Measurements from ENCODE around the gene TPP2. TPM values are rescaled to one million over a fixed set of nuclear protein-coding genes. Genes with fewer than 3 reads are reported as not detected.
A peak's percentile ranks its signal among the peaks of the same experiment; 100 is the strongest.

The TPP2 gene
- total RNA-seq, 4 donors from 2014 or later = 77.3 to 229 (median 99.1) TPM

DNA sequence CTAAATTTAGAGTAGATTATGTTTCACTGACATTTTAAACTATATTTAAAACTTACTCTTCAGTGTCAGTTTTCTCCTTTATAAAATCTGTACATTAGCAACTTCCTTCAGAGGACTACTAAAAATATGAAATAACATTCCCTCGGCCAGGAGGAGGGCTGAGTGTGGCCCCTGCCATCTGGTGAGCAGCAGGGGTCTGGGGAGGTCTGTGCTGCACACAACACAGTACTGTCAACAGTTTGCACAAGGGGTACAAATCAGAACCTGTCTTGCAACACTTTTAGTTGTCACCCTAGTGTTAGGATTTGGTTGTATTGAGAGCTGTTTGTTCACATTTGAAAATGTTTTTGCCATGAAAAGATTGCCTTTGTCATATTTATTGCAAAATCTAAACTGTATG is 48.9 kb downstream of the TPP2 start:
- Histone ChIP-seq H3K27me3 (no peaks in the 10 kb centered on the region), H3K36me3 (peaks cover 35% of the 10 kb centered on the region in 2 donors), H3K4me1 (peaks cover 9% of the 10 kb centered on the region in 2 donors), H3K27ac (no peak overlapping the region), H3K9me3 (no peaks in the 10 kb centered on the region), H3K4me3 (replicated peaks in 1 of 3) (no peak overlapping the region)
- TF ChIP-seq POLR2A (IDR thresholded peaks at IDR 0.05) = no peak
- TF ChIP-seq, protein P1, sequence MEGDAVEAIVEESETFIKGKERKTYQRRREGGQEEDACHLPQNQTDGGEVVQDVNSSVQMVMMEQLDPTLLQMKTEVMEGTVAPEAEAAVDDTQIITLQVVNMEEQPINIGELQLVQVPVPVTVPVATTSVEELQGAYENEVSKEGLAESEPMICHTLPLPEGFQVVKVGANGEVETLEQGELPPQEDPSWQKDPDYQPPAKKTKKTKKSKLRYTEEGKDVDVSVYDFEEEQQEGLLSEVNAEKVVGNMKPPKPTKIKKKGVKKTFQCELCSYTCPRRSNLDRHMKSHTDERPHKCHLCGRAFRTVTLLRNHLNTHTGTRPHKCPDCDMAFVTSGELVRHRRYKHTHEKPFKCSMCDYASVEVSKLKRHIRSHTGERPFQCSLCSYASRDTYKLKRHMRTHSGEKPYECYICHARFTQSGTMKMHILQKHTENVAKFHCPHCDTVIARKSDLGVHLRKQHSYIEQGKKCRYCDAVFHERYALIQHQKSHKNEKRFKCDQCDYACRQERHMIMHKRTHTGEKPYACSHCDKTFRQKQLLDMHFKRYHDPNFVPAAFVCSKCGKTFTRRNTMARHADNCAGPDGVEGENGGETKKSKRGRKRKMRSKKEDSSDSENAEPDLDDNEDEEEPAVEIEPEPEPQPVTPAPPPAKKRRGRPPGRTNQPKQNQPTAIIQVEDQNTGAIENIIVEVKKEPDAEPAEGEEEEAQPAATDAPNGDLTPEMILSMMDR (IDR thresholded peaks at IDR 0.05) = no peak
- intact Hi-C loops (cut with DNase I) = no loop called here
- no peak for DNase-seq
- 85% methylated on average over 1 of the region's 1 CpG for WGBS, 2 donors

DNA sequence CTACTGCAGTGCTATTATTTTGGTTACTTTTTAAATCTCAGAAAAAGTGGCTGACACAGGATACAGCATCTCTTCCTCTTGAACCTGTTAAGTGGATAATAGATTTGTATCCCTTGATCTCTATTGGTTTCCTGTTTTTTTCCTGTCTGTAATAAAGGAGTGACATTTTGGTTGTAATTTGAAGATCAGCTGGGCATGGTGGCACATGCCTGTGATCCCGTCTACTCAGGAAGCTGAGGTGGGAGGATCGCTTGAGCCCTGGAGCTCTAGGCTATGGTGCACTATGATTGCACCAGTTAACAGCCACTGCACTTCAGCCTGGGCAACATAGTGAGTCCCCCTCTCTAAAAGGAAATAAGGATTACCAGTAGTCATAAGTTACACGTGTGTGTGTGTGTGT is 51.3 kb downstream of the TPP2 start:
- H3K9me3 ChIP-seq = no peaks in the 10 kb centered on the region
- no peak overlapping the region for H3K27ac ChIP-seq
- no peaks in the 10 kb centered on the region for H3K27me3 ChIP-seq
- peaks cover 0 to 7% of the 10 kb centered on the region in 2 donors for H3K4me1 ChIP-seq
- WGBS, 2 donors = 70 to 89% methylated on average over 3 of the region's 3 CpGs
- DNase-seq = no peak
- H3K4me3 ChIP-seq (replicated peaks in 1 of 3) = no peak overlapping the region
- peaks cover 35% of the 10 kb centered on the region in 2 donors for H3K36me3 ChIP-seq
- TF ChIP-seq, protein P1 (IDR thresholded peaks at IDR 0.05) = no peak
- no peak for TF ChIP-seq POLR2A (IDR thresholded peaks at IDR 0.05)
- intact Hi-C loops (cut with DNase I) = no loop called here

DNA sequence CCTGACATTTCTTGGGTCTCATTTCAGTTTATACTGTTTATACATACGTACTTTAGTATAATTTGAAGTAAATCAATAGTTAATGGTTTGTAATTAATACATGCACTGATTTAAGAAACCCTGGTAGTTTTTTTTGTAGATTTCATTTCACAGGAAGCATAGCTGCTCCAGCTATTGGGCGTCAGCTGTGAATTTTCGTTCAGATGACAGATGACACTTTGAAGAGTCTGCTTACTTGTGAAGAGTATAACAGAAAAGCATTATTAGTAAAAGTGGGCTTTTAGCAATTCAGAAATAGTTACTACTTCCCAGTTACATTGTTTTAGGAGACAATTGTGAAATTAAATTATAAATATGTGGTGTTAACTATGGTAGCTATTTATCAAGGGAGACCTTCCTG is 53.7 kb downstream of the TPP2 start:
- Histone ChIP-seq H3K27me3 (no peaks in the 10 kb centered on the region), H3K27ac (no peak overlapping the region), H3K4me1 (peaks cover 0 to 7% of the 10 kb centered on the region in 2 donors), H3K36me3 (peaks cover 26 to 31% of the 10 kb centered on the region in 2 donors), H3K9me3 (no peaks in the 10 kb centered on the region), H3K4me3 (replicated peaks in 1 of 3) (no peak overlapping the region)
- TF ChIP-seq, protein P1 (IDR thresholded peaks at IDR 0.05) = no peak
- no peak for TF ChIP-seq POLR2A (IDR thresholded peaks at IDR 0.05)
- 95 to 96% methylated on average over 3 of the region's 3 CpGs for WGBS, 2 donors
- intact Hi-C loops (cut with DNase I) = no loop called here
- DNase-seq = no peak

DNA sequence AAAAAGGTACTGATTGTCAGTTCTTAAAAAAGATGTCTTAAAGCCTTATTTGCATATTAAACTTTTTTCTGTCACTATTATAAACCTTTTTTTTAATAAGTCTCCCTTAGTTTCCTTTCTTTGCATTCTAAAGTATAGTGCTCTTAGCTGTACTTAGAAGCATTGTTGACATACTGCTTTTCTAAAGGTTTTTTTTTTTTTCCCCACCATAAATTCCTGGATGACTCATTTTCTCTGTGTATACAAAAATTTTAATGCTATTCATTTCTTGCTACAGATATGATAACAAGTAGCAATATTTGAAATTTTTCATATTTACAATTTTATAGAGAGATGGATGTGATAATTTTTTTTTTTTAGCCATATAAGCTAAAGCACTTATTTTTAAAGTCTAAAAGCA is 54.6 kb downstream of the TPP2 start:
- Histone ChIP-seq H3K27me3 (no peaks in the 10 kb centered on the region), H3K4me1 (peaks cover 0 to 7% of the 10 kb centered on the region in 2 donors), H3K27ac (no peak overlapping the region), H3K4me3 (replicated peaks in 1 of 3) (no peak overlapping the region), H3K9me3 (no peaks in the 10 kb centered on the region), H3K36me3 (peaks cover 23 to 30% of the 10 kb centered on the region in 2 donors)
- intact Hi-C loops (cut with DNase I) = no loop called here
- no peak for TF ChIP-seq POLR2A (IDR thresholded peaks at IDR 0.05)
- TF ChIP-seq, protein P1 (IDR thresholded peaks at IDR 0.05) = no peak
- DNase-seq = no peak

DNA sequence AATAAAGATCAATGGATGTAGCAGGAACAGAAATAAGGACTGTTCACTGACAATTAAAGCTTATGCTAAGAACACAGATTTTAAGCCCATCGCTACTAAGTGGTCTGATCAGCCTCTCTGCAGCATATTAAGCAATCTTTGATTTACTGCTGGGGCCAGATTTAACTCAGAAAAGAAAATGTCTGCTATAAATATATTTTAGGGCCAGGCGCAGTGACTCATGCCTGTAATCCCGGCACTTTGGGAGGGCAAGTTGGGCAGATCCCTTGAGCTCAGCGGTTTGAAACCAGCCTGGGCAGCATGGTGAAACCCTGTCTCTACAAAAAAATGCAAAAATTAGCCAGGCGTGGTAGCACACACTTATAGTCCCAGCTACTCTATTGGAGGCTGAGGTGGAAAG is 55.1 kb downstream of the TPP2 start:
- WGBS, 2 donors = 53 to 58% methylated on average over 5 of the region's 5 CpGs
- intact Hi-C loops (cut with DNase I) = no loop called here
- Histone ChIP-seq H3K27me3 (no peaks in the 10 kb centered on the region), H3K36me3 (peaks cover 21 to 32% of the 10 kb centered on the region in 2 donors), H3K9me3 (no peaks in the 10 kb centered on the region), H3K4me1 (peaks cover 0 to 7% of the 10 kb centered on the region in 2 donors), H3K4me3 (replicated peaks in 1 of 3) (no peak overlapping the region), H3K27ac (no peak overlapping the region)
- DNase-seq = peak; percentile 30 to 36
- TF ChIP-seq POLR2A (IDR thresholded peaks at IDR 0.05) = no peak
- TF ChIP-seq, protein P1 (IDR thresholded peaks at IDR 0.05) = no peak

All from thyroid gland (tissue), 4 donors.